CD14-positive monocyte (primary cell): ENCODE results near the gene BTBD1. TPM values are rescaled to one million over a fixed set of nuclear protein-coding genes. Genes with fewer than 3 reads are reported as not detected.

Source experiments
- DNase-seq, 3 donors: peaks; one replicate each; pipeline ENCODE4 v3.0.0-alpha.2; 2011 to 2022
- H2AFZ ChIP-seq: 2 replicates; pipeline ENCODE4 v1.6.0; 2012; ENCODE audit warnings: mild to moderate bottlenecking, low read depth, low read length, inconsistent platforms; ENCODE audit not compliant: insufficient read depth, poor library complexity, severe bottlenecking
- H3K27ac ChIP-seq, 2 donors: 1 replicate in 1 of 2; 2 replicates in 1 of 2; pipeline ENCODE4 v1.5.1; 2012 to 2013; ENCODE audit warnings: low read length in 2 of 2, control low read depth in 1 of 2, inconsistent platforms in 1 of 2, low read depth in 1 of 2, mild to moderate bottlenecking in 1 of 2
- H3K27me3 ChIP-seq, 2 donors: one replicate each; pipeline versions ENCODE4 v1.6.0 to v1.6.1; 2011 to 2013; ENCODE audit warnings: low read length in 2 of 2; ENCODE audit not compliant: control insufficient read depth in 2 of 2, insufficient read depth in 2 of 2
- H3K36me3 ChIP-seq, 2 donors: replicated peaks in 1 of 2; 1 replicate in 1 of 2; 2 replicates in 1 of 2; pipeline versions ENCODE4 v1.5.1 to v1.6.1; 2012 to 2013; ENCODE audit warnings: low read length in 2 of 2, control low read depth in 1 of 2, inconsistent platforms in 1 of 2, mild to moderate bottlenecking in 1 of 2; ENCODE audit not compliant: insufficient read depth in 2 of 2, control insufficient read depth in 1 of 2
- H3K4me1 ChIP-seq, 2 donors: 1 replicate in 1 of 2; 2 replicates in 1 of 2; pipeline versions ENCODE4 v1.5.1 to v1.6.1; 2012 to 2013; ENCODE audit warnings: low read length in 2 of 2, control low read depth in 1 of 2, inconsistent platforms in 1 of 2, mild to moderate bottlenecking in 1 of 2, moderate library complexity in 1 of 2; ENCODE audit not compliant: insufficient read depth in 2 of 2, control insufficient read depth in 1 of 2
- H3K4me2 ChIP-seq: replicated peaks from 2 replicates; pipeline ENCODE3; 2012; ENCODE audit warnings: low read length, moderate library complexity, mild to moderate bottlenecking; ENCODE audit not compliant: poor library complexity, severe bottlenecking; ENCODE audit errors: extremely low read depth
- H3K4me3 ChIP-seq, 3 experiments: fragments of 200-600 bp in 1 of 3; sonication (generic) in 1 of 3; replicated peaks in 1 of 3; 1 replicate in 2 of 3; 2 replicates in 1 of 3; pipeline ENCODE4 v1.5.1; 2011 to 2013; ENCODE audit warnings: low read length in 3 of 3, mild to moderate bottlenecking in 3 of 3, control low read depth in 2 of 3, low read depth in 2 of 3, inconsistent platforms in 1 of 3, moderate library complexity in 1 of 3
- H3K79me2 ChIP-seq: 2 replicates; pipeline ENCODE4 v1.6.0; 2012; ENCODE audit warnings: mild to moderate bottlenecking, control low read depth, inconsistent platforms, low read length, moderate library complexity; ENCODE audit not compliant: insufficient read depth
- H3K9ac ChIP-seq: 2 replicates; pipeline ENCODE4 v1.6.0; 2017; ENCODE audit warnings: low read length, mild to moderate bottlenecking; ENCODE audit not compliant: insufficient read depth, poor library complexity, severe bottlenecking
- H3K9me3 ChIP-seq, 2 donors: replicated peaks in 1 of 2; 1 replicate in 1 of 2; 2 replicates in 1 of 2; pipeline versions ENCODE4 v1.5.1 to v1.6.1; 2012 to 2013; ENCODE audit warnings: low read length in 2 of 2, control low read depth in 1 of 2; ENCODE audit not compliant: control insufficient read depth in 1 of 2, insufficient read depth in 1 of 2
- H4K20me1 ChIP-seq: 2 replicates; pipeline ENCODE4 v1.6.0; 2012; ENCODE audit warnings: mild to moderate bottlenecking, low read length, control low read depth, moderate library complexity; ENCODE audit not compliant: insufficient read depth
- H3K27ac Mint-ChIP-seq, 7 donors: one replicate each; pipeline ENCODE4 v1.8.0; 2020; ENCODE audit warnings: mild to moderate bottlenecking in 7 of 7, mixed read lengths in 7 of 7, moderate library complexity in 6 of 7, inconsistent platforms in 2 of 7
- H3K27me3 Mint-ChIP-seq, 3 donors: one replicate each; pipeline ENCODE4 v1.8.0; 2021 to 2022; ENCODE audit warnings: low read depth in 3 of 3, mild to moderate bottlenecking in 3 of 3, mixed read lengths in 3 of 3, moderate library complexity in 3 of 3, inconsistent platforms in 1 of 3
- H3K36me3 Mint-ChIP-seq, 2 donors: one replicate each; pipeline ENCODE4 v1.8.0; 2020; ENCODE audit warnings: mixed read lengths in 2 of 2, inconsistent platforms in 1 of 2, mild to moderate bottlenecking in 1 of 2
- H3K4me1 Mint-ChIP-seq: one replicate; pipeline ENCODE4 v1.8.0; 2020; ENCODE audit warnings: mild to moderate bottlenecking, mixed read lengths
- H3K4me3 Mint-ChIP-seq, 2 donors: one replicate each; pipeline ENCODE4 v1.8.0; 2020; ENCODE audit warnings: mild to moderate bottlenecking in 2 of 2, mixed read lengths in 2 of 2, moderate library complexity in 1 of 2
- H3K9me3 Mint-ChIP-seq, 7 donors: one replicate each; pipeline ENCODE4 v1.8.0; 2020 to 2022; ENCODE audit warnings: mixed read lengths in 7 of 7, mild to moderate bottlenecking in 6 of 7, moderate library complexity in 6 of 7, inconsistent platforms in 2 of 7
- CTCF ChIP-seq: fragments of 200-600 bp; IDR thresholded peaks from one replicate; pipeline ENCODE4 v1.8.0; 2022; ENCODE audit warnings: antibody characterized with exemption, mild to moderate bottlenecking
- WGBS: methylation state at CpG from one replicate; pipeline ENCODE4 v1.1.5; 2013; ENCODE audit warnings: missing lambda C conversion rate; ENCODE audit not compliant: insufficient coverage; 5-methylcytosine and 5-hydroxymethylcytosine counted together
- intact Hi-C, 2 donors: fragments of 100-400 bp; cut with micrococcal nuclease; formaldehyde crosslinking; loops; one replicate each; pipeline versions ENCODE4 v1.15.0 to v1.15.1; 2023
- polyA plus RNA-seq, 3 donors: library from polyadenylated mRNA; depleted of rRNA in 1 of 3; unstranded in 2 of 3; stranded (reverse) in 1 of 3; fragments of 300-500 nt in 2 of 3; fragments of >200 nt in 1 of 3; fragmentation: Illumina TruSeq in 2 of 3; gene quantifications; 1 replicate in 2 of 3; 2 replicates in 1 of 3; pipeline ENCODE4 v1.2.3, GENCODE V29; 2012 to 2021

BTBD1 gene
- polyA plus RNA-seq, 3 donors, result 18.0 to 48.8 (median 37.2) TPM

GRCh38 chr15:83014205-83014653 lies 52.8 kb downstream of the BTBD1 start:
- intact Hi-C loops, result loop anchor here (5.0 to 10.0 kb wide), 2 partner anchors 51 to 472 kb away; partner anchors contain the start of genes BTBD1 (in 1 of the 2) and RPS17 (in 1 of the 2)
- H3K27me3 Mint-ChIP-seq, result peaks cover 0 to 2% (median 0%) of the 10 kb centered on the region in 3 donors
- Histone ChIP-seq H3K4me3 (no peak overlapping the region), H2AFZ (no peak overlapping the region), H4K20me1 (peaks cover 14% of the 10 kb centered on the region), H3K9me3 (no peaks in the 10 kb centered on the region), H3K4me1 (peaks cover 23 to 26% of the 10 kb centered on the region in 2 donors), H3K27ac (no peak overlapping the region), H3K27me3 (no peaks in the 10 kb centered on the region), H3K36me3 (peaks cover 28 to 34% of the 10 kb centered on the region in 2 donors), H3K9ac (no peak overlapping the region), H3K79me2 (peaks cover 19% of the 10 kb centered on the region), H3K4me2 (no peak overlapping the region)
- H3K9me3 Mint-ChIP-seq, result peaks cover 0 to 3% (median 0%) of the 10 kb centered on the region in 7 donors
- H3K4me1 Mint-ChIP-seq, result peaks cover 30% of the 10 kb centered on the region
- TF ChIP-seq CTCF, result no peak
- H3K36me3 Mint-ChIP-seq, result peaks cover 27 to 38% of the 10 kb centered on the region in 2 donors
- no peak for DNase-seq
- 95% methylated on average over 4 of the region's 5 CpGs for WGBS
- no peak overlapping the region for H3K27ac Mint-ChIP-seq
- H3K4me3 Mint-ChIP-seq, result no peak overlapping the region

GRCh38 chr15:83012636-83013035 lies 54.4 kb downstream of the BTBD1 start:
- no peak for TF ChIP-seq CTCF
- no peak overlapping the region for H3K27ac ChIP-seq
- Mint-ChIP-seq H3K27me3 (peaks cover 0 to 2% (median 0%) of the 10 kb centered on the region in 3 donors), H3K27ac (peak overlapping the region in 1 of 7 donors; percentile 14), H3K9me3 (peaks cover 0 to 3% (median 0%) of the 10 kb centered on the region in 7 donors), H3K36me3 (peaks cover 27 to 38% of the 10 kb centered on the region in 2 donors), H3K4me1 (peaks cover 30% of the 10 kb centered on the region), H3K4me3 (peak overlapping the region; percentile 92 to 96)
- peaks cover 23 to 26% of the 10 kb centered on the region in 2 donors for H3K4me1 ChIP-seq
- H3K79me2 ChIP-seq, result peaks cover 19% of the 10 kb centered on the region
- no peaks in the 10 kb centered on the region for H3K9me3 ChIP-seq
- H3K9ac ChIP-seq, result no peak overlapping the region
- peak overlapping the region; percentile 98 for H2AFZ ChIP-seq
- H3K4me3 ChIP-seq, result peak overlapping the region in 1 of 3 experiments; percentile 95
- no peaks in the 10 kb centered on the region for H3K27me3 ChIP-seq
- 56% methylated on average over 6 of the region's 6 CpGs for WGBS
- intact Hi-C loops, result loop anchor here (5.0 to 10.0 kb wide), 2 partner anchors 52 to 470 kb away; partner anchors contain the start of genes BTBD1 (in 1 of the 2) and RPS17 (in 1 of the 2)
- peaks cover 11% of the 10 kb centered on the region for H4K20me1 ChIP-seq
- no peak for DNase-seq
- H3K36me3 ChIP-seq, result peaks cover 21 to 35% of the 10 kb centered on the region in 2 donors
- H3K4me2 ChIP-seq, result peak overlapping the region; percentile 84
